Ureter (tissue), 1 donor: ENCODE data around the gene ANXA3. TPM values are rescaled to one million over a fixed set of nuclear protein-coding genes. Genes with fewer than 3 reads are reported as not detected.
"Not testable (repeated sequence)": the region's sequence is repeated elsewhere in the genome, so short reads cannot be mapped to it uniquely, and the experiment has no call there.

Experiments
- DNase-seq: peaks from one replicate; pipeline ENCODE4 v3.0.0-alpha.2; 2020; ENCODE audit warnings: low spot score
- total RNA-seq: library from RNA; stranded (reverse); gene quantifications from one replicate; pipeline ENCODE4 v1.2.4, GENCODE V29; 2023
- donor health status: DM: yes; HTN: yes; CAD: no.

Gene ANXA3, protein sequence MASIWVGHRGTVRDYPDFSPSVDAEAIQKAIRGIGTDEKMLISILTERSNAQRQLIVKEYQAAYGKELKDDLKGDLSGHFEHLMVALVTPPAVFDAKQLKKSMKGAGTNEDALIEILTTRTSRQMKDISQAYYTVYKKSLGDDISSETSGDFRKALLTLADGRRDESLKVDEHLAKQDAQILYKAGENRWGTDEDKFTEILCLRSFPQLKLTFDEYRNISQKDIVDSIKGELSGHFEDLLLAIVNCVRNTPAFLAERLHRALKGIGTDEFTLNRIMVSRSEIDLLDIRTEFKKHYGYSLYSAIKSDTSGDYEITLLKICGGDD
- 39.4 TPM for total RNA-seq

GRCh38 chr4:78551420-78552351, at the start of gene ANXA3:
Gene ANXA3 (plus strand): TSS chr4:78551770. CDS start chr4:78554474, 2,704 bp downstream.
- peak; percentile 44 for DNase-seq

DNA sequence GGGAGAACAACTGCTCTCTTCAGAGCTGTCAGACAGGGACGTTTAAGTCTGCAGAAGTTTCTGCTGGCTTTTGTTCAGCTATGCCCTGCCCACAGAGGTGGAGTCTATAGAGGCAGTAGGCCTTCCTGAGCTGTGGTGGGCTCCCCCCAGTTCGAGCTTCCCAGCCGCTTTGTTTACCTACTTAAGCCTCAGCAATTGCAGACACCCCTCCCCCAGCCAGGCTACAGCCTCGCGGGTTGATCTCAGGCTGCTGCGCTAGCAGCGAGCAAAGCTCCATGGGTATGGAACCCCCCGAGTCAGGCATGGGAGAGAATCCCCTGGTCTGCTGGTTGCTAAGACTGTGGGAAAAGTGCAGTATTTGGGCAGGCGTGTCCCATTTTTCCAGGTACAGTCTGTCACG, 45.3 kb upstream of the ANXA3 start:
- DNase-seq, result not testable (repeated sequence)

DNA sequence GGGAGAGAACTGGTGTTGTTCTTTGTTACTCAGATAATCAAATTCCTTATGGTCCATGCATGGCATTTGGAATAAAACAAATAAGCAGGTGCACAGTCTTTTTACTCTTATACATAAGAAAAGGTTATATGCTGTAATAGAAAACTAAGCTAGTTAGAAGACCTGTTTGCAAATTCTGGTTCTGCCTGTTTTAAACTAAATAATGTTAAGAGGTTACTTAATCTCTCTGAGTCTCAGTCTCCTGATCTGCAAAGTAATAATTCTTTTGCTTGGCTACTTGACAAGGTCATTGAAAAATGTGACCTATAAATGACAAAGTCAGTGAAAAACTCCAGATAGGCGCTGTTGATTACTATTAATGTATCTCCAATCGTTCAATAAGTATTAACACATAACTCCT, 42.5 kb upstream of the ANXA3 start:
- DNase-seq, result no peak

DNA sequence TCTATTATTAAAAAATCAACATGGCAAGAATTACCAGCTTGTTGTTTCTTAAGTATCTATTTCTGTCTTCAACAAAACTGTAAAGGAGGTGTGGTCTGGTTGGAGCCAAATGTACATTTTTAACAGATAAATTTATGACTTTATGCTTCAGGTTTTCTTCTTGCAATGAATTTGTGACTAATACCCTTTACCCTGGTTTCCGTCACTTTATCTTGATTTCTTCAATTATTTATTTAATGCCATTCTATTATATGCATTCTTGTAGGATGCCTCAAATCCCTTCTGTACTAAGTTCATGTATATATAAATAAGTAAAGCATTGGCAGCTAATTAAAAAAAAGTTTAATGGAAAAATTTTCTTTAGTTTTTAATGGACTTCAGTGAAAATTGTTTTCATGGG, 41.5 kb upstream of the ANXA3 start:
- DNase-seq, result no peak

- no peak for DNase-seq
These were observed 40.9 kb upstream of the ANXA3 start for GRCh38 chr4:78510681-78511080.

GRCh38 chr4:78512357-78512920, 39.1 kb upstream of the ANXA3 start:
- no peak for DNase-seq

DNA sequence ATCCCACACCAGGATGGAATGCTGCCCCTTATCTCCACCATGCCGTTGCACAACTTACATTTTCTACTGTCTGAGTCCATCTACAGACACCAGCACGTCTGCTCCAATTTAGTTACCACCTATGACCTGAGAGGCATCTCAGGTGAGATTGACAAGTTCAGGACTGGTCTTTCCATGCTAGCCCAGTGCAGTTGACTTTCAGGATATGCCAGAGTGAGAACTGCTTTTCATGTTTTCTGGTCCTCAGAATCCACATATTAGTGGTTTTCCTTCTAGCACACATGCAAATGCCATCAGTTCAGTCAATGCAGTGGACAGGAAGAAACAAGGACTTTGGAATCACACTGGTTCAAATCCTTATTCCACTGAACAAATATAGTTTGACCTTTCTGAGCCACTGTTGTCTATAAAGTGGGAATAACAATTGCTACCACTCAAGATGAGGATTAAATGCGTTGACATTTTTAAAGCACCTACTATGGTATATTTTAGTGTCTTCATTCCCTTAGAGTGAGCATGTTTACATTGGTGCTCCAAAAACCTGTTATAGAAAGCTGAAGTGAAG, 38.1 kb upstream of the ANXA3 start:
- DNase-seq, result no peak

- no peak for DNase-seq
These were observed 34.4 kb upstream of the ANXA3 start for GRCh38 chr4:78517050-78517652.

DNA sequence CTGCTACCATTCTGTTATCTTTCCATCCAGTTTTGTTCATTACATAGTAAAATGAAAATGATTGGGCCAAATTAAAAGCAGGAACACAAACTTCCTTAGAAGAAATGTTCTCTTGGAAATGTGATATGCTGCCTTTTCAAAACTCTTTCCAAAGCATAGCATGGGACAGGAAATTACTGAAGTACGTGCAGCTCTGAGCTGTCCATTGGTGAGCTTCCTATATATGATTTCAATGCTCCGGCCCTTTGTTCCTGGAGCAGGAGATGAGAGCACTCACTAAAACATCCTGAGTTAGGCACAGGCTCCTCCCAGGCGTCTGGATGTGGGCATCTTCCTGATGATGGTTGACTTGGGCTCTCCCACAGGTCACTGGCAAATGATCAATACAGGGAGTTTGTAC, 33.0 kb upstream of the ANXA3 start:
- no peak for DNase-seq

DNA sequence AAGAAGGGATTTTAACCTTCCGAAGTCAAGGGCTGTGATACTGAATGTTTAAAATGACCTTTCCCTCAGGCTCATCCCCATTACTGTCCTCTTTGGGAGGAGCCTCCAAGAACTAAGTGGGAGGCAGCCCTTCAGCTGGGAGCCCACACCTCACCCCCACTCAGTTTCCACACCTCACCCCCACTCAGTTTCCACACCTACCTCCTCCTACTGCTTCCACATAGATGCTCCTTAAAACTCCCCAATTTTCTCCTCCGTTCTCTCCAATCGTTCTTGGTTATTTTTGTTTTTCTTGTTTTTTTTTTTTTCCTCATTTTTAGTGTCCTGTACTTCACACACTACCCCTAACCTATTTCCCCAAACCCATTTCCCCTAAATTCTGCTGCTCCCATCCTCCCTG, 31.6 kb upstream of the ANXA3 start:
- no peak for DNase-seq

DNA sequence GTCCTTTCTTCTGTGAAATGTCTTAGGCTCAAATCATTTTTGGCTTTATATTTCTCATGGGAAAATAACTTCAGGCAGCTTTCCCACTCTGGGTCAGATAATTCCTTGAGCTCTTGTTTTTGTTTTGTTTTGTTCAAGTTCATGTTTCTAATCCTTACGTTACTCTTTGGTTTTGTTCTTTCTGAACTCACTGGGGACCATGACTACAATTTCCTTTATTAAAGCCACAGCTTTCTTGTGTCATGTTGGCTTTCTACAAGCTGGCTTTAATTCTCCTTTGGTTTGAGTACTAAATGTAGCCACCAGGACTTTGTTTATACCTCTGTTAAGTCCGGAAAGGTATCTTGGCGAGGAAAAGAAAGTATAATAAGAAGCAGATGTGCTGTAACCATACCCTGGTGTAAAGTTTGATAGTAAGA, 30.8 kb upstream of the ANXA3 start:
- no peak for DNase-seq

GRCh38 chr4:78524009-78524408, 27.6 kb upstream of the ANXA3 start:
- no peak for DNase-seq

- DNase-seq, result no peak
These were observed 26.0 kb upstream of the ANXA3 start for GRCh38 chr4:78525559-78525958.

GRCh38 chr4:78527103-78527502, 24.5 kb upstream of the ANXA3 start:
- DNase-seq, result no peak

DNA sequence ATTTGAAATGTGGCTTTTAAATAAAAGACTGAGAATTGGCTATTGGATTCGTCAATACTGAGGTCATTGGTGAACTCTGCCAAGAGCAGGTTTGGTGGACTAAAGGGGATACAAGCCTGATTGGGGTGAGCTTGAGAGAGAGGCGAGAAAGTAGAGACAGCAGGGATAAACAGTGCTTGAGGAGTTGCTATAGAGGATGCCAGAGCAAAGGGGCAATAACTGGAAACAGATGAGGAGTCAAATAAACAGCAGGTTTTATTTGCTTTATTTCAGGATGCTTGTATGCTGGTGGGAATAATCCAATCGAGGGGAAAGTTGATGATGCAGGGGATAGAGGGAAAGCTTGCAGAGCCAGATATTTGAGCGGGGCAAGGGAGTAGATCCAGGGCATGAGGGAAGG, 24.0 kb upstream of the ANXA3 start:
- DNase-seq, result no peak

GRCh38 chr4:78528327-78528726, 23.2 kb upstream of the ANXA3 start:
- DNase-seq, result no peak

DNA sequence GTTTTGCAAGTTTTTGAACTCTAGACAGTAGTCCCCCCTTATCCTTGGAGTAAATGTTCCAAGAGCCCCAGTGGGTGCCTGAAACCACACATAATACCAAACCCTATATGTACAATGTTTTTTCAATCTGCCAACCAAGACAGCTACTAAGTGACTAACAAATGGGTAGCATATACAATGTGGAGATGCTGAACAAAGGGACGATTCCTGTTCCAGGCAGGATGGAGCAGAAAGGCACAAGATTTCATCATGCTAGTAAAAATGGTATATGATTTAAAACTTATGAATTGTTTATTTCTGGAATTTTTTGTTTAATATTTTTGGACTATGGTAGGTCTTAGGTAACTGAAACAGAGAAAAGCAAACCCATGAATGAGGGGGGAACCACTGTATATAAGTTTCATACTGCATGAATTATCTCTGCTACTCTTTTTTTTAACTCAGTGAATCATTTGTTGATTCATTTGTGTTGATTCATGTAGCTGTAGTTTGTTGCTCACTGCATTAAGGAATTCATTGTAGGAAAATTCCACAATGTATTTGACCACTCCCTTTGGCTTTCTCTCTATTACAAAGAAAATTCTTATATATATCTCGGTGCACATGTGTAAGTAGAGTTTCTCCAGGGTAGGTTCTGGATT, 21.9 kb upstream of the ANXA3 start:
- no peak for DNase-seq

- no peak for DNase-seq
These were observed 19.5 kb upstream of the ANXA3 start for GRCh38 chr4:78532046-78532445.

- DNase-seq, result no peak
These were observed 17.7 kb upstream of the ANXA3 start for GRCh38 chr4:78533854-78534253.

- no peak for DNase-seq
These were observed 17.1 kb upstream of the ANXA3 start for GRCh38 chr4:78534286-78534955.

DNA sequence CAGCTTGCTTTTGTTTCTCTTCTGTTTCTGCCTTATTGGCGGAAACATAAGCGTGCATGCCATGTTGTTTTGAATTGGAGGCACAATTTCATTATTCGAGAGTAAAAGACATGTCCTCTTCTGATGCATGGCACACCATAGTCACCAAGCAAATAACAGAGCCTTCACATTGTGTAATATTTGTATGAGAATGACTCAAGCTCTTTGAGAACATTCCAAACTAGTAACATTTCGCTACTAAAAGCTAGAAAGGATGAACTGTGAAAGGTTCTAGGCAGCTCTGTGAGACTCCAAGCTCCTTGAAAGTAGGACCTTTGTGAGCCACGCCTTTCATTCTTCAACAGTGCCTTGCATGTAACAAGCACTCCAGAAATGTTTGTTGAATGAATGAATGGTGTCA, 9.2 kb upstream of the ANXA3 start:
- no peak for DNase-seq
